Measurements from ENCODE around the gene DMBT1.

DNA sequence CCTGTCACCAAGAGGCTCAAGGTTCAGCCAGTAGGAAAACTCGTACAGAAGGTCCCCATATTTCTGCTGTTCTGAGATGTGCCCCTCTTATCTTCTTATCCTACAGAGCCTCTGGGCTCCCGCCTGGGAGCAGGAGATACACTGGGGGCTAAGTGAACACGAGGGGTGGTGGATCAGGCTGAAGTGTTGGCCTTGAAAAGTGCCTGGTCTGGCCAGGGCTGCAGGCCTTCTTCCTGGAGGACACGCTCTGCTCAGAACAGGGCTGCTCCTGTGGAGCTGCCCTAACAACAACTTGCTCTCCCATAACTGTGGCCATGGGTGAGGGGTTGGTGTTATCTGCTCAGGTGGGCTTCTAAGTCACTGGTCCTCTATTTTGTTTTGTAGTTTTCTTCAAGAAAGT lies 105.4 kb downstream of the DMBT1 start:
- TF ChIP-seq, protein P1, sequence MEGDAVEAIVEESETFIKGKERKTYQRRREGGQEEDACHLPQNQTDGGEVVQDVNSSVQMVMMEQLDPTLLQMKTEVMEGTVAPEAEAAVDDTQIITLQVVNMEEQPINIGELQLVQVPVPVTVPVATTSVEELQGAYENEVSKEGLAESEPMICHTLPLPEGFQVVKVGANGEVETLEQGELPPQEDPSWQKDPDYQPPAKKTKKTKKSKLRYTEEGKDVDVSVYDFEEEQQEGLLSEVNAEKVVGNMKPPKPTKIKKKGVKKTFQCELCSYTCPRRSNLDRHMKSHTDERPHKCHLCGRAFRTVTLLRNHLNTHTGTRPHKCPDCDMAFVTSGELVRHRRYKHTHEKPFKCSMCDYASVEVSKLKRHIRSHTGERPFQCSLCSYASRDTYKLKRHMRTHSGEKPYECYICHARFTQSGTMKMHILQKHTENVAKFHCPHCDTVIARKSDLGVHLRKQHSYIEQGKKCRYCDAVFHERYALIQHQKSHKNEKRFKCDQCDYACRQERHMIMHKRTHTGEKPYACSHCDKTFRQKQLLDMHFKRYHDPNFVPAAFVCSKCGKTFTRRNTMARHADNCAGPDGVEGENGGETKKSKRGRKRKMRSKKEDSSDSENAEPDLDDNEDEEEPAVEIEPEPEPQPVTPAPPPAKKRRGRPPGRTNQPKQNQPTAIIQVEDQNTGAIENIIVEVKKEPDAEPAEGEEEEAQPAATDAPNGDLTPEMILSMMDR (IDR thresholded peaks at IDR 0.05; ENCODE audit: low read depth, low read length): no peak
- TF ChIP-seq EZH2phosphoT487 (IDR thresholded peaks at IDR 0.05; ENCODE audit: low read depth): no peak

Measured in OCI-LY3 (cell line).